Prostate gland (tissue), 2 donors: ENCODE measurements around the gene TRAPPC6A. TPM values are rescaled to one million over a fixed set of nuclear protein-coding genes. Genes with fewer than 3 reads are reported as not detected.
A peak's percentile ranks its signal among the peaks of the same experiment; 100 is the strongest.

Experiments used
- DNase-seq: peaks from one replicate; pipeline ENCODE4 v3.0.0-alpha.2; 2019; ENCODE audit warnings: low spot score
- H3K27ac ChIP-seq, 2 donors: fragments of 200-600 bp; sonication (generic); 2 replicates each; pipeline ENCODE4 v1.5.1; 2017 to 2019
- H3K27me3 ChIP-seq: fragments of 200-600 bp; sonication (generic); replicated peaks from 2 replicates; pipeline ENCODE4 v1.5.1; 2019; ENCODE audit not compliant: insufficient read depth
- H3K36me3 ChIP-seq, 2 donors: fragments of 200-600 bp; sonication (generic); 1 replicate in 1 of 2; 2 replicates in 1 of 2; pipeline versions ENCODE4 v1.5.1 to v1.8.1; 2017 to 2019
- H3K4me1 ChIP-seq: fragments of 200-600 bp; sonication (generic); replicated peaks from 2 replicates; pipeline ENCODE4 v1.5.1; 2019
- H3K4me3 ChIP-seq, 2 donors: fragments of 200-600 bp; sonication (generic); 2 replicates each; pipeline ENCODE4 v1.5.1; 2017 to 2019
- H3K9me3 ChIP-seq: fragments of 200-600 bp; sonication (generic); 2 replicates; pipeline ENCODE4 v1.5.1; 2017
- CTCF ChIP-seq, 4 experiments: fragments of 200-600 bp in 2 of 4; fragments of 450-650 bp in 2 of 4; sonication (generic) in 2 of 4; IDR thresholded peaks; 1 replicate in 3 of 4; 2 replicates in 1 of 4; pipeline ENCODE4 v1.5.1; 2016 to 2019; ENCODE audit warnings: antibody characterized with exemption in 4 of 4, mild to moderate bottlenecking in 2 of 4, moderate library complexity in 2 of 4
- POLR2A ChIP-seq: fragments of 450-650 bp; IDR thresholded peaks from one replicate; pipeline ENCODE4 v1.6.1; 2016; ENCODE audit warnings: antibody characterized with exemption, mild to moderate bottlenecking
- POLR2AphosphoS5 ChIP-seq: sonication (generic); formaldehyde crosslinking; IDR thresholded peaks from one replicate; pipeline ENCODE4 v1.6.1; 2017; ENCODE audit warnings: antibody characterized with exemption
- WGBS: methylation state at CpG from one replicate; pipeline ENCODE4 v1.1.5; 2018; 5-methylcytosine and 5-hydroxymethylcytosine counted together
- intact Hi-C: fragments of 100-400 bp; cut with DNase I; formaldehyde crosslinking; loops from one replicate; pipeline ENCODE4 v1.14.2; 2022
- total RNA-seq, 2 donors: library from RNA; depleted of rRNA; stranded (reverse); fragments of >200 nt; gene quantifications; one replicate each; pipeline ENCODE4 v1.1.0, GENCODE V29; 2016

Gene TRAPPC6A
- total RNA-seq, 2 donors from 2014 or later = 57.0 to 80.4 TPM

DNA sequence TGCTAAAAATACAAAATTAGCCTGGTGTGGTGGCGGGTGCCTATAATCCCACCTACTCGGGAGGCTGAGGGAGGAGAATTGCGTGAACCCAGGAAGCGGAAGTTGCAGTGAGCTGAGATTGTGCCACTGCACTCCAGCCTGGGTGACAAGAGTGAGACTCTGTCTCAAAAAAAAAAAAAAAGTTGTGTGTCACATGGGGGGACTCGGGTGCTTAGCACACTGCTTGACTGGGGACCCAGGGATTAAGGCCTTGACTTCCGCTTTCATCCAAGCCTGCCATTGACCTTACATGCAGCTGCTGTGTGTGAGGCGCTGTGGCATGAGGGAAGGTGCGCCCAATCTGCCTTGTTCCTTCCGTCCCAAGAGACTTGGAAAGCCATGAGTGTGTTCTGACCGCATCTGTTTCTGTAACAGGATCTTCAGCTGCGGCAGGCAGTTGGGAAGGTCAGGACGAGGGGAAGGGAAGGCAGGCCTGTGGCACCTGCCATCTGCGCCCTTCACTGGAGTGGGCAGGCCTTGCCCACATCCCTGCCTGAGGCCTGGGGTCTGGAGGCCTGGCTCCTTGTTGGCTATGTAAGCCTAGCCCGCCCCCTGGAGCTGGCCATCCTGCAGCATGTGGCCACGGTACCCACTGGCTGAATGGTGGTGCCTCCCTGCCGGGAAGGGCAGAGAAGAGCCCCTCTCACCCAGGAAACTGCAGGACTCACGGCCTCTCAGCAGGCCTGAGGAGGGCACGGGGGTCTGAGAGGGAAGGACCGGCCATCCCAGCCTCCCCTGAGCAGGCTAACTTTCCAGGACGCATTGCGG is 62.0 kb downstream of the TRAPPC6A start:
- TF ChIP-seq CTCF (IDR thresholded peaks at IDR 0.05) (no peak), POLR2AphosphoS5 (no peak), POLR2A (no peak)
- WGBS = 94% methylated on average over 21 of the region's 21 CpGs
- no peak for DNase-seq

DNA sequence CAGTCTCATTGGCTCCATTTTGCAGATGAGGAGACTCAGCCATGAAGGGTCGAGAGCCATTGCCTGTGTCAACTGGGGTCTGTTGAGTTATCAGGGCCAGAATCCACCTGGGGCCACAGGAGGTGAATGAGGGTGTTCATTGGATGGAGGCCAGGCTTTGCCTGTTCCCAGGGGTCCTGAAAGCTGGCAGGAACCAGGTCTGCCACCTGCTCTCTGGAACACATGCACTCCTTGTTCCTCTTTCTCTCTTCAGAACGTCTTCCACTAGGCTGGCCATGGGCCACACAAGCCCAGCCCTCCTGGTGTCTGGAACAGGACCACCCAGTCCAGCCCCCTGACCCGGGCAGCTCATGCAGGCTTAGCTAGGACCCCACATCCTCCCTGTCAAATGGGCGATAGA is 63.9 kb downstream of the TRAPPC6A start:
- intact Hi-C loops = no loop called here
- Histone ChIP-seq H3K4me1 (no peaks in the 10 kb centered on the region), H3K27ac (peak overlapping the region; percentile 20 to 45), H3K36me3 (no peaks in the 10 kb centered on the region), H3K9me3 (no peaks in the 10 kb centered on the region), H3K27me3 (no peaks in the 10 kb centered on the region), H3K4me3 (no peak overlapping the region)
- WGBS = 75% methylated on average over 4 of the region's 4 CpGs
- no peak for TF ChIP-seq CTCF (IDR thresholded peaks at IDR 0.05)
- TF ChIP-seq POLR2AphosphoS5 = no peak
- TF ChIP-seq POLR2A = no peak
- DNase-seq = no peak

More for the DNA sequence above, 62.0 kb downstream of the TRAPPC6A start:
- no peaks in the 10 kb centered on the region for H3K36me3 ChIP-seq
- no peaks in the 10 kb centered on the region for H3K4me1 ChIP-seq
- no peaks in the 10 kb centered on the region for H3K27me3 ChIP-seq
- no peaks in the 10 kb centered on the region for H3K9me3 ChIP-seq
- intact Hi-C loops = no loop called here
- no peak overlapping the region for H3K4me3 ChIP-seq
- H3K27ac ChIP-seq = no peak overlapping the region

DNA sequence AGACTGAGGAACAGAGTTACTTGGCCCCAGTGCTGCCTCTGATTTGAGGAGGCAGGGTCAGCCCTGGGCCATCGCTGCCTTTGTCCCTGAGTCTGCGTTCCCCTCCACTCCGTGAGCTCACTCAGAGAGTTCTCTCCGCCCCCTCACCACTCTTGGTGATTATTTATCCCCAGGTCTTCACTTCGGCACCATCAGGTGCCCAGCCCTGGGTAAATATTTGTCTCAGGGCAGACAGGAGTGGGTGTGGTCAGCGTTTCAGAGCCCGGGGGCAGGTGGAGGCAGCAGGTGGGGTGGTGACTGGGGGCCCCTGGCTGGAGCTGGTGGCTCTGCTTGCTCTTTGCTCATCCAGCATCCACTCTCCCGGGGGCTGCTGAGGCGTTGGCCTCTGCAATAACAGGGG is 64.4 kb downstream of the TRAPPC6A start:
- Histone ChIP-seq H3K27ac (peak overlapping the region; percentile 20 to 45), H3K4me1 (no peaks in the 10 kb centered on the region), H3K4me3 (no peak overlapping the region), H3K36me3 (no peaks in the 10 kb centered on the region), H3K9me3 (no peaks in the 10 kb centered on the region), H3K27me3 (no peaks in the 10 kb centered on the region)
- TF ChIP-seq POLR2A = no peak
- TF ChIP-seq CTCF (IDR thresholded peaks at IDR 0.05) = no peak
- TF ChIP-seq POLR2AphosphoS5 = peak; percentile 69
- WGBS = 52% methylated on average over 9 of the region's 9 CpGs
- intact Hi-C loops = no loop called here
- peak; percentile 51 for DNase-seq

Other genes with a start within 250 kb of the TRAPPC6A start
- not detected for gene APOC4, start 236.0 kb downstream of the TRAPPC6A start, total RNA-seq
- gene APOC2, start 232.2 kb downstream of the TRAPPC6A start, total RNA-seq = not detected
- 100 to 1,000 TPM; 102 to 185 TPM for gene CLPTM1, start 222.9 kb downstream of the TRAPPC6A start, total RNA-seq
- gene RELB, start 176.8 kb downstream of the TRAPPC6A start, total RNA-seq = 10 to 100 TPM; 11.0 to 13.0 TPM
- gene CLASRP, start 139.2 kb downstream of the TRAPPC6A start, total RNA-seq = 100 to 1,000 TPM in 1 of 2 donors, 10 to 100 TPM in 1; 97.8 to 162 TPM
- 1 to 10 TPM in 1 of 2 donors, under 1 TPM in 1; 0.87 to 2.9 TPM for gene ZNF296, start 101.8 kb downstream of the TRAPPC6A start, total RNA-seq
- gene GEMIN7, start 99.0 kb downstream of the TRAPPC6A start, total RNA-seq = 10 to 100 TPM; 13.9 to 41.0 TPM
- gene PPP1R37, start 85.1 kb downstream of the TRAPPC6A start, total RNA-seq = 10 to 100 TPM; 50.1 to 90.3 TPM
- gene NKPD1, start 17.3 kb downstream of the TRAPPC6A start, total RNA-seq = 1 to 10 TPM; 3.6 to 4.1 TPM
- gene BLOC1S3, start 547 bp upstream of the TRAPPC6A start, total RNA-seq = 10 to 100 TPM; 21.4 to 30.4 TPM
- 10 to 100 TPM in 1 of 2 donors, 1 to 10 TPM in 1; 5.8 to 27.0 TPM for gene EXOC3L2, start 67.2 kb upstream of the TRAPPC6A start, total RNA-seq
- 100 to 1,000 TPM in 1 of 2 donors, 10 to 100 TPM in 1; 24.3 to 120 TPM for gene MARK4, start 73.0 kb upstream of the TRAPPC6A start, total RNA-seq
- 10 to 100 TPM; 24.7 to 42.8 TPM for gene CKM, start 144.6 kb upstream of the TRAPPC6A start, total RNA-seq
- 1 to 10 TPM; 3.4 to 7.0 TPM for gene KLC3, start 162.5 kb upstream of the TRAPPC6A start, total RNA-seq
- gene ERCC2, start 192.3 kb upstream of the TRAPPC6A start, total RNA-seq = 10 to 100 TPM; 20.5 to 31.8 TPM
- gene PPP1R13L, start 226.8 kb upstream of the TRAPPC6A start, total RNA-seq = 10 to 100 TPM; 56.1 to 60.3 TPM
- gene POLR1G, start 228.4 kb upstream of the TRAPPC6A start, total RNA-seq = 1 to 10 TPM; 6.6 to 8.9 TPM
- gene ERCC1, start 245.7 kb upstream of the TRAPPC6A start, total RNA-seq = 100 to 1,000 TPM; 142 to 151 TPM